Caco-2 (cell line): ENCODE data around the gene IGFN1. TPM values are rescaled to one million over a fixed set of nuclear protein-coding genes. Genes with fewer than 3 reads are reported as not detected.

Experiments
- BruUV-seq: library from RNA; stranded (reverse); fragments of 400-500 nt; replicated peaks from 2 replicates; lab custom pipeline; 2021; lab: Mats Ljungman, UMichigan
- CTCF ChIA-PET: fragments of 300-600 bp; sonication (Branson Sonifier 250); formaldehyde crosslinking; loops from one replicate; lab custom pipeline; 2022; ENCODE audit warnings: antibody characterized with exemption; lab: Charles Lee
- POLR2A ChIA-PET: fragments of 300-600 bp; sonication (Branson Sonifier 250); formaldehyde crosslinking; loops from one replicate; lab custom pipeline; 2022; ENCODE audit warnings: antibody characterized with exemption; lab: Charles Lee
- DNase-seq, 2 experiments: peaks; one replicate each; pipeline versions ENCODE4 v3.0.0 to v3.0.0-alpha.2; 2020 to 2022
- H3K27me3 ChIP-seq: replicated peaks from 2 replicates; pipeline ENCODE4 v1.6.0; 2011; ENCODE audit warnings: low read length; ENCODE audit not compliant: control insufficient read depth, insufficient read depth
- H3K36me3 ChIP-seq: 2 replicates; pipeline ENCODE4 v1.5.1; 2011; ENCODE audit warnings: low read length; ENCODE audit not compliant: control insufficient read depth, insufficient read depth
- H3K4me1 ChIP-seq: fragments of 250-450 bp; sonication (Bioruptor Pico); 2 replicates; pipeline ENCODE4 v1.5.1; 2020; ENCODE audit warnings: mild to moderate bottlenecking
- H3K4me3 ChIP-seq: 2 replicates; pipeline ENCODE4 v1.5.1; 2011; ENCODE audit warnings: low read depth, mild to moderate bottlenecking, control low read depth, low read length
- H3K9me3 ChIP-seq: fragments of 250-450 bp; sonication (Bioruptor Pico); 2 replicates; pipeline ENCODE4 v1.5.1; 2020; ENCODE audit warnings: mild to moderate bottlenecking, moderate library complexity
- H3K27ac Mint-ChIP-seq: one replicate; pipeline ENCODE4 v1.8.0; 2022; ENCODE audit warnings: mixed read lengths; ENCODE audit not compliant: unreplicated experiment
- H3K27me3 Mint-ChIP-seq: one replicate; pipeline ENCODE4 v1.8.0; 2022; ENCODE audit warnings: mixed read lengths; ENCODE audit not compliant: insufficient read depth, unreplicated experiment
- H3K36me3 Mint-ChIP-seq: one replicate; pipeline ENCODE4 v1.8.0; 2022; ENCODE audit warnings: mild to moderate bottlenecking, mixed read lengths; ENCODE audit not compliant: insufficient read depth, unreplicated experiment
- H3K4me1 Mint-ChIP-seq: one replicate; pipeline ENCODE4 v1.8.0; 2022; ENCODE audit warnings: low read depth, mixed read lengths; ENCODE audit not compliant: unreplicated experiment
- H3K4me3 Mint-ChIP-seq: one replicate; pipeline ENCODE4 v1.8.0; 2022; ENCODE audit warnings: mild to moderate bottlenecking, moderate library complexity, mixed read lengths; ENCODE audit not compliant: unreplicated experiment
- H3K9me3 Mint-ChIP-seq: one replicate; pipeline ENCODE4 v1.8.0; 2022; ENCODE audit warnings: mixed read lengths; ENCODE audit not compliant: unreplicated experiment
- CTCF ChIP-seq, 2 experiments: fragments of 200-600 bp in 1 of 2; IDR thresholded peaks; 1 replicate in 1 of 2; 2 replicates in 1 of 2; pipeline versions ENCODE4 v1.5.1 to v1.8.0; 2011 to 2022; ENCODE audit warnings: antibody characterized with exemption in 1 of 2, control low read depth in 1 of 2, inconsistent platforms in 1 of 2, low read depth in 1 of 2, low read length in 1 of 2, mild to moderate bottlenecking in 1 of 2, moderate library complexity in 1 of 2; ENCODE audit not compliant: insufficient read depth in 1 of 2, severe bottlenecking in 1 of 2, unreplicated experiment in 1 of 2
- intact Hi-C: fragments of 100-400 bp; cut with micrococcal nuclease; formaldehyde crosslinking; loops from one replicate; pipeline ENCODE4 v1.10.0; 2022; ENCODE audit not compliant: unreplicated experiment
- total RNA-seq: library from RNA; stranded (reverse); gene quantifications from 2 replicates; pipeline ENCODE4 v1.2.3, GENCODE V29; 2022

IGFN1 gene
- total RNA-seq, 1 experiment from 2014 or later = 0.23 TPM

- Histone ChIP-seq H3K27me3 (no peaks in the 10 kb centered on the region; the same call in none of the 2 replicates), H3K4me3 (no peak overlapping the region), H3K4me1 (no peaks in the 10 kb centered on the region), H3K9me3 (no peaks in the 10 kb centered on the region), H3K36me3 (no peaks in the 10 kb centered on the region)
- Mint-ChIP-seq H3K4me3 (no peak overlapping the region), H3K36me3 (no peaks in the 10 kb centered on the region), H3K27me3 (no peaks in the 10 kb centered on the region), H3K9me3 (no peaks in the 10 kb centered on the region), H3K4me1 (peaks cover under 1% of the 10 kb centered on the region), H3K27ac (no peak overlapping the region)
- TF ChIP-seq CTCF (IDR thresholded peaks at IDR 0.05; ENCODE audit: insufficient read depth in 1 of 2, low read depth in 1 of 2, low read length in 1 of 2, severe bottlenecking in 1 of 2, unreplicated experiment in 1 of 2) = no peak
- no TSS peak for BruUV-seq
- intact Hi-C loops = no loop called here
- ChIA-PET CTCF (interaction anchor here (1.0 kb wide), 1 partner anchor 33 kb away, joined by 3 read pairs; no protein-coding TSS in a partner anchor), POLR2A (no interaction called here)
- no peak for DNase-seq
Observed at GRCh38 chr1:201190005-201190404, 619 bp upstream of the IGFN1 start.

GRCh38 chr1:201191653-201192260, 1.1 kb downstream of the IGFN1 start:
- no peaks in the 10 kb centered on the region; the same call in none of the 2 replicates for H3K27me3 ChIP-seq
- no peaks in the 10 kb centered on the region for H3K9me3 Mint-ChIP-seq
- H3K4me1 Mint-ChIP-seq = no peaks in the 10 kb centered on the region
- no peaks in the 10 kb centered on the region for H3K4me1 ChIP-seq
- no peak for DNase-seq
- no peaks in the 10 kb centered on the region for H3K36me3 Mint-ChIP-seq
- H3K36me3 ChIP-seq = no peaks in the 10 kb centered on the region
- H3K4me3 Mint-ChIP-seq = no peak overlapping the region
- no peaks in the 10 kb centered on the region for H3K27me3 Mint-ChIP-seq
- no peaks in the 10 kb centered on the region for H3K9me3 ChIP-seq
- intact Hi-C loops = no loop called here
- CTCF ChIA-PET = no interaction called here
- no TSS peak for BruUV-seq
- POLR2A ChIA-PET = no interaction called here
- no peak overlapping the region for H3K4me3 ChIP-seq
- TF ChIP-seq CTCF (IDR thresholded peaks at IDR 0.05; ENCODE audit: insufficient read depth in 1 of 2, low read depth in 1 of 2, low read length in 1 of 2, severe bottlenecking in 1 of 2, unreplicated experiment in 1 of 2) = no peak
- H3K27ac Mint-ChIP-seq = no peak overlapping the region

- Histone ChIP-seq H3K9me3 (no peaks in the 10 kb centered on the region), H3K4me1 (no peaks in the 10 kb centered on the region), H3K36me3 (no peaks in the 10 kb centered on the region), H3K27me3 (no peaks in the 10 kb centered on the region; the same call in none of the 2 replicates), H3K4me3 (no peak overlapping the region)
- no peak for TF ChIP-seq CTCF (IDR thresholded peaks at IDR 0.05; ENCODE audit: insufficient read depth in 1 of 2, low read depth in 1 of 2, low read length in 1 of 2, severe bottlenecking in 1 of 2, unreplicated experiment in 1 of 2)
- POLR2A ChIA-PET = no interaction called here
- CTCF ChIA-PET = no interaction called here
- Mint-ChIP-seq H3K36me3 (no peaks in the 10 kb centered on the region), H3K9me3 (no peaks in the 10 kb centered on the region), H3K4me1 (no peaks in the 10 kb centered on the region), H3K27ac (no peak overlapping the region), H3K27me3 (no peaks in the 10 kb centered on the region), H3K4me3 (no peak overlapping the region)
- BruUV-seq = no TSS peak
- intact Hi-C loops = no loop called here
- no peak for DNase-seq
Observed at GRCh38 chr1:201192261-201192788, 1.7 kb downstream of the IGFN1 start.
